A549 (cell line): ENCODE data around the gene GATAD2A. TPM values are rescaled to one million over a fixed set of nuclear protein-coding genes. Genes with fewer than 3 reads are reported as not detected.
"Not testable (repeated sequence)": the region's sequence is repeated elsewhere in the genome, so short reads cannot be mapped to it uniquely, and the experiment has no call there.

Experiments
- ATAC-seq, 2 experiments: fragments of 200-7000 bp in 1 of 2; fragments of >200 bp in 1 of 2; cut with Nextera tagmentation in 1 of 2; cut with Tn5 transposase in 1 of 2; 3 replicates each; pipeline versions ENCODE4 v1.8.0 to v1.9.1; 2018 to 2020; ENCODE audit warnings: mild to moderate bottlenecking in 1 of 2, moderate library complexity in 1 of 2
- CTCF ChIA-PET: fragments of 300-600 bp; sonication (Branson Sonifier 250); formaldehyde crosslinking; extraction: SDS; loops from one replicate; lab custom pipeline; 2021; ENCODE audit warnings: antibody characterized with exemption, inconsistent platforms; lab: Yijun Ruan, JAX
- POLR2A ChIA-PET: fragments of 350-600 bp; formaldehyde crosslinking; extraction: SDS; loops from one replicate; lab custom pipeline; 2021; ENCODE audit warnings: antibody characterized with exemption, inconsistent platforms; lab: Yijun Ruan, JAX
- DNase-seq, 2 experiments: peaks; one replicate each; pipeline versions ENCODE4 v3.0.0 to v3.0.0-alpha.2; 2011 to 2016; ENCODE audit warnings: low read depth in 1 of 2, low spot score in 1 of 2
- FAIRE-seq: peaks from 2 replicates; lab custom pipeline; 2011; peaks lifted over from hg19 to GRCh38; lab: Jason Lieb, UNC
- H3K27ac ChIP-seq, 2 experiments: fragments of >200 bp; sonication (Bioruptor Twin); formaldehyde crosslinking; 3 replicates each; pipeline ENCODE4 v1.5.1; 2016 to 2017
- H3K4me1 ChIP-seq: fragments of >200 bp; sonication (Bioruptor Twin); formaldehyde crosslinking; 3 replicates; pipeline ENCODE4 v1.6.1; 2016
- H3K4me2 ChIP-seq: fragments of >200 bp; sonication (Bioruptor Twin); formaldehyde crosslinking; 3 replicates; pipeline ENCODE4 v1.6.1; 2016
- H3K4me3 ChIP-seq: fragments of >200 bp; sonication (Bioruptor Twin); formaldehyde crosslinking; 3 replicates; pipeline ENCODE4 v1.5.1; 2016
- H3K9me3 ChIP-seq: fragments of >200 bp; sonication (Bioruptor Twin); formaldehyde crosslinking; 3 replicates; pipeline ENCODE4 v1.6.1; 2016
- CBX2 ChIP-seq: fragments of 200-600 bp; sonication (generic); IDR thresholded peaks from 2 replicates; pipeline ENCODE4 v1.6.1; 2016; ENCODE audit warnings: low read depth, mild to moderate bottlenecking, borderline replicate concordance
- CBX8 ChIP-seq: fragments of 200-600 bp; sonication (generic); IDR thresholded peaks from 2 replicates; pipeline ENCODE4 v1.6.1; 2016
- EHF ChIP-seq: fragments of 250-450 bp; sonication (Bioruptor Pico); IDR thresholded peaks from 2 replicates; pipeline ENCODE4 v1.5.0; 2020; ENCODE audit warnings: mild to moderate bottlenecking
- EHMT2 ChIP-seq: fragments of 200-600 bp; sonication (generic); IDR thresholded peaks from 2 replicates; pipeline ENCODE4 v1.6.1; 2016; ENCODE audit warnings: antibody characterized with exemption, low read depth, mild to moderate bottlenecking, moderate library complexity
- EP300 ChIP-seq, 2 experiments: fragments of >200 bp; sonication (Bioruptor Twin); formaldehyde crosslinking; IDR thresholded peaks; 2 replicates in 1 of 2; 3 replicates in 1 of 2; pipeline ENCODE4 v1.6.1; 2016 to 2017
- ESRRA ChIP-seq: fragments of 150-350 bp; IDR thresholded peaks from 2 replicates; pipeline ENCODE4 v1.6.1; 2014; ENCODE audit warnings: mild to moderate bottlenecking, low read length, borderline replicate concordance
- FOXS1 ChIP-seq: fragments of 250-450 bp; sonication (Bioruptor Pico); IDR thresholded peaks from 2 replicates; pipeline ENCODE4 v1.5.0; 2020; ENCODE audit warnings: mild to moderate bottlenecking, moderate library complexity
- GATA3 ChIP-seq: IDR thresholded peaks from 2 replicates; pipeline ENCODE4 v1.6.1; 2012; ENCODE audit warnings: borderline replicate concordance
- HOXB5 ChIP-seq: fragments of 250-450 bp; sonication (Bioruptor Pico); IDR thresholded peaks from 2 replicates; pipeline ENCODE4 v1.5.0; 2020; ENCODE audit warnings: mild to moderate bottlenecking, moderate library complexity
- MAZ ChIP-seq: fragments of 150-350 bp; IDR thresholded peaks from 2 replicates; pipeline ENCODE4 v1.6.1; 2014; ENCODE audit warnings: antibody characterized with exemption, low read depth, low read length, borderline replicate concordance
- MYC ChIP-seq: IDR thresholded peaks from 2 replicates; pipeline ENCODE4 v1.6.1; 2012; ENCODE audit warnings: mild to moderate bottlenecking, inconsistent platforms, low read length, improper control_type of control experiment, borderline replicate concordance
- RARB ChIP-seq: fragments of 250-450 bp; sonication (Bioruptor Pico); IDR thresholded peaks from 2 replicates; pipeline ENCODE4 v1.8.0; 2021; ENCODE audit warnings: mild to moderate bottlenecking, moderate library complexity
- RNF2 ChIP-seq: fragments of 200-600 bp; sonication (generic); IDR thresholded peaks from 2 replicates; pipeline ENCODE4 v1.6.1; 2016; ENCODE audit warnings: low read depth, mild to moderate bottlenecking, antibody characterized with exemption, moderate library complexity, borderline replicate concordance
- SMC3 ChIP-seq: fragments of >200 bp; sonication (Bioruptor Twin); formaldehyde crosslinking; IDR thresholded peaks from 3 replicates; pipeline ENCODE4 v1.6.1; 2018; ENCODE audit warnings: inconsistent platforms
- TP53 ChIP-seq: fragments of 250-450 bp; sonication (Bioruptor Pico); IDR thresholded peaks from 2 replicates; pipeline ENCODE4 v1.5.0; 2021; ENCODE audit warnings: mild to moderate bottlenecking, moderate library complexity
- ZC3H11A ChIP-seq: fragments of 450-650 bp; IDR thresholded peaks from 2 replicates; pipeline ENCODE4 v1.6.1; 2014; ENCODE audit warnings: antibody characterized with exemption, mild to moderate bottlenecking
- ZNF302 ChIP-seq: fragments of 250-450 bp; sonication (Bioruptor Pico); IDR thresholded peaks from 2 replicates; pipeline ENCODE4 v1.9.0; 2021; ENCODE audit warnings: inconsistent platforms, mild to moderate bottlenecking, moderate library complexity
- ZSCAN20 ChIP-seq: fragments of 250-450 bp; sonication (Bioruptor Pico); IDR thresholded peaks from 2 replicates; pipeline ENCODE4 v1.8.0; 2022; ENCODE audit warnings: mild to moderate bottlenecking, moderate library complexity
- WGBS: methylation state at CpG from one replicate; pipeline ENCODE4 v1.1.6; 2017; ENCODE audit errors: missing lambda C conversion rate; 5-methylcytosine and 5-hydroxymethylcytosine counted together
- polyA plus RNA-seq, 4 experiments: library from polyadenylated mRNA; depleted of rRNA in 3 of 4; stranded (reverse); fragments of >200 nt; fragmentation: RNase III in 1 of 4; extraction: RNeasy Plus Mini Kit Qiagen cat#74134 plus additional on column Dnase treatment in 1 of 4; gene quantifications; 2 replicates in 3 of 4; 3 replicates in 1 of 4; pipeline ENCODE4 v1.2.3, GENCODE V29; 2011 to 2017
- TF ChIP-seq, protein P1 (sequence below): IDR thresholded peaks from 2 replicates; pipeline ENCODE4 v1.6.1; 2012
- TF ChIP-seq, protein P2 (sequence below): IDR thresholded peaks from 2 replicates; pipeline ENCODE4 v1.6.1; 2012
- TF ChIP-seq, protein P3 (sequence below): fragments of 150-350 bp; IDR thresholded peaks from 2 replicates; pipeline ENCODE4 v1.6.1; 2014; ENCODE audit warnings: low read depth, mild to moderate bottlenecking, low read length

The GATAD2A gene
- polyA plus RNA-seq, 2 of the 4 experiments (the other 2 are of a cell fraction): 25.2 to 28.9 TPM

DNA sequence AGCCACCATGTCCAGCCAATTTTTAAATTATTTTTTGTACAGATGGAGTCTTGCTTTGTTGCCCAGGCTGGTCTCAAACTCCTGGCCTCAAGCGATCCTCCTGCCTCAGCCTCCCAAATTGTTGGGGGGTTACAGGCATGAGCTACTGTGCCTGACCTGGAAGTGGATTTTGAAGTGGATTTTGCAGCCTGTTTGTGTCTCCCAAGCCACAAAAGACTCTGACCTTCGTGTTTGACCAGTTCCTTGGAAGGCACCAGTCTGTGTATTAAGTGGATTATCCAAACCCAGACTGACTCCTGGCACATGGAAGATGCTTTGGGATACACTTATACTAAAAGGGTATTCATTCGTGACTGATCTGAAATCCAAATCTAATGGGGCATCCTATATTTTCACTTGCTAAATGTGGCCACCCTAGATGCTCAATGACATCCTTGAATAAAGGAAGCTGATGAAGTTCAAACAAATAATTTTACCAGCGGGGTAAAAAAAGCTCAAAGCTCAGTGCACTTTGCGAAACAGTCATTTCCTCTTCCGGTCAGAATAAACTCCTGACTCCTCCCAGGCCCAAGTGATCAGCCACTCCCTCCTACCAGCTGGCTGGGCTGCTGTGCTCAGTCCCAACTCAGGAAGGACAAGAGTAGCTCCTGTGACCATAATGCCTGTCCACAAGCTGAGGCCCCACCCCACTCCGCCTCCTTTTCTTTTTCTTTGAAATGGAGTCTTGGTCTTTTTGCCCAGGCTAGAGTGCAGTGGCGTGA is 32.6 kb upstream of the GATAD2A start (continued):
- no peak for TF ChIP-seq ZNF302 (CRISPR knock-in tag)
- TF ChIP-seq, protein P1, sequence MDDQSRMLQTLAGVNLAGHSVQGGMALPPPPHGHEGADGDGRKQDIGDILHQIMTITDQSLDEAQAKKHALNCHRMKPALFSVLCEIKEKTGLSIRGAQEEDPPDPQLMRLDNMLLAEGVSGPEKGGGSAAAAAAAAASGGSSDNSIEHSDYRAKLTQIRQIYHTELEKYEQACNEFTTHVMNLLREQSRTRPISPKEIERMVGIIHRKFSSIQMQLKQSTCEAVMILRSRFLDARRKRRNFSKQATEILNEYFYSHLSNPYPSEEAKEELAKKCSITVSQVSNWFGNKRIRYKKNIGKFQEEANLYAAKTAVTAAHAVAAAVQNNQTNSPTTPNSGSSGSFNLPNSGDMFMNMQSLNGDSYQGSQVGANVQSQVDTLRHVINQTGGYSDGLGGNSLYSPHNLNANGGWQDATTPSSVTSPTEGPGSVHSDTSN: no peak
- TF ChIP-seq, all 56 proteins: peak for 0

DNA sequence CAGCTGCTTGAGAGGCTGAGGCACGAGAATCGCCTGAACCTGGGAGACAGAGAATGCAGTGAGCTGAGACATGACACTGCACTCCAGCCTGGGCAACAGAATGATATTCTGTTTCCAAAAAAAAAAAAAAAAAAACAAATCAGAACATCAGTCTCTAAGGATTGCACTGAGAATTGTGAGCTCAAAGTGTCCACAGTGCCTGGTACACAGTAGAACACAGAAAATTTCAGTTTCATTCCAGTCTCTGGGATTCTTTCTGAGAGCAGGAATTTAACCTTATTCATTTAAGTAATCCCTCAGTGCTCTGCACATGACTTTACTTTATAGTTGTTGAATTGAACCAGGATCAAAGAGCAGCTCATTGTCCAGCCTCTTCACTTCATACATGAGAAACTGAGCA is 25.9 kb upstream of the GATAD2A start:
- TF ChIP-seq CBX8: no peak
- TF ChIP-seq TP53: no peak
- no peak for TF ChIP-seq ZSCAN20 (CRISPR knock-in tag)
- TF ChIP-seq, protein P2, sequence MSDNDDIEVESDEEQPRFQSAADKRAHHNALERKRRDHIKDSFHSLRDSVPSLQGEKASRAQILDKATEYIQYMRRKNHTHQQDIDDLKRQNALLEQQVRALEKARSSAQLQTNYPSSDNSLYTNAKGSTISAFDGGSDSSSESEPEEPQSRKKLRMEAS: no peak
- no peak for DNase-seq
- POLR2A ChIA-PET: no interaction called here
- Histone ChIP-seq H3K4me1 (peaks cover 7% of the 10 kb centered on the region; the same call in 2 of the 3 replicates), H3K27ac (no peak overlapping the region), H3K4me3 (no peak overlapping the region), H3K4me2 (no peak overlapping the region), H3K9me3 (no peaks in the 10 kb centered on the region)
- 87% methylated on average over 2 of the region's 2 CpGs for WGBS
- no peak for FAIRE-seq
- CTCF ChIA-PET: interaction anchor here (0.6 to 3.1 kb wide), 2 partner anchors 12 to 103 kb away, joined by 3 to 13 read pairs; no protein-coding TSS in a partner anchor
- ATAC-seq: no peak

DNA sequence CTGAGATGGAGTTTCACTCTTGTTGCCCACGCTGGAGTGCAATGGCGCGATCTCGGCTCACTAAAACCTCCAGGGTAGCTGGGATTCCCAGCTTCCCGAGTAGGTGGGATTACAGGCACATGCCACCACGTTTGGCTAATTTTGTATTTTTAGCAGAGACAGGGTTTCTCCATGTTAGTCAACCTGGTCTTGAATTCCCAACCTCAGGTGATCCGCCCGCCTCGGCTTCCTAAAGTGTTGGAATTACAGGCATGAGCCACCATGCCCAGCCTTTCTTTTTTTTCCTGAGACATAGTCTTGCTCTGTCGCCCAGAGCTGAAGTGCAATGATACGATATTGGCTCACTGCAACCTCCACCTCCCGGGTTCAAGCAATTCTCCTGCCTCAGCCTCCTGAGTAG is 25.2 kb upstream of the GATAD2A start:
- POLR2A ChIA-PET, FAIRE-seq, H3K4me1 ChIP-seq, H3K9me3 ChIP-seq, H3K4me3 ChIP-seq, ATAC-seq, H3K27ac ChIP-seq, DNase-seq, H3K4me2 ChIP-seq: not testable (repeated sequence)
- 83% methylated on average over 12 of the region's 12 CpGs for WGBS
- CTCF ChIA-PET: interaction anchor here (3.1 kb wide), 1 partner anchor 13 kb away, joined by 13 read pairs; no protein-coding TSS in a partner anchor

DNA sequence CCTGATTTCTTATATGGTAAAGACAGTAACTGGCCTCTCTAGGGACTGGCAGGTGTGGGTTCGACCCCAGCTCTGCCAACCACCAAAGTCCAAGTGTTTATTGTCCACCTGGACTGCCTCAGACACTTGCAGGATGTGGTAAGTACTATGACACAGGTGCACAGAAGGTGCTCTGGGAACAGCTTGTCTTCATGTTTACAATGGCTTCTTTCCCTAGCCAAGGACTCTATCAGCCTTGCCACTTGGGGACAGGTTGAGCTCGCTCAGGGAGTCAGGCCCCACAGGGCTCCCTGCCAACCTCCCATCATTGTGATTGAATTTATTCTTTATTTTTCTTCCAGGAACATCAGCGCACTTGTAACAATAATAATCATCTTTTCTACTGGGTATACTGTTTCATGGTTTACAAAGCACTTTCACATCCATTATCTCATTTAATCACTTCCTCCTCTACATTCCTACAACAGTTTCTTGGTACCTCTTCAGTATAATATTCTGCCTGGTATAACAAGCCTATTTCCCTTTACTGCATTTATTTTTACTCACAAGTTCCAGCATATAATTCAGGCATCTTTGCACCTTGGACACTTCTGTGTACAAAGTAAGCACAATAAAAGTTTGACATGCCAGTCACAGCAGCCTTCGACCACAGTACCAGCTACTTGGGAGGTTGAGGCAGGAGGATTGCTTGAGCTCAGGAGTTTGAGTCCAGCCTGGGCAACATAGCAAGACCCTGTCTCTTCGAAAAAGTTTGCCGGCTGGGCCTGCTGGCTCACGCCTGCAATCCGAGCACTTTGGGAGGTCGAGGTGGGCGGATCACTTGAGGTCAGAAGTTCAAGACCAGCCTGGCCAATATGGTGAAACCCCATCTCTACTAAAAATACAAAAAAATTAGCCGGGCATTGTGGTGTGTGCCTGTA is 24.2 kb upstream of the GATAD2A start:
- no peak overlapping the region for H3K27ac ChIP-seq
- DNase-seq: no peak

DNA sequence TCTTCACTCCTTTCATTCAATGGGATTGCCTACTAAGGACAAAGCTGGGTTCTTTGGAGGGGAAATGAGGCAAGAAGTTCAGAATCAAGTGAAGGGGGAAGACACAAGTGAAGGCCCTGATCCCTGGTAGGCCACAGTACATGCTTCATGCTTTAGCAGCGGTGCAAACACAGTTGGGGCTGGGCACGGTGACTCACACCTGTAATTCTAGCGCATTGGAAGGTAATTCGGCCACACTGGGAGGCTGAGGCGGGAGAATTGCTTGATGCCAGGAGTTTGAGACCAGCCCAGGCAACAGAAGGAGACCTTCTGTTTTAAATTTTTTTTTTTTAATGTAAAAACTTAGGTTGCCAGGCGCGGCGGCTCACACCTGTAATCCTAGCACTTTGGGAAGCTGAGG is 23.4 kb upstream of the GATAD2A start:
- no peak overlapping the region for H3K4me3 ChIP-seq
- 94% methylated on average over 8 of the region's 8 CpGs for WGBS
- no peak overlapping the region for H3K27ac ChIP-seq
- H3K4me1 ChIP-seq: peaks cover 15% of the 10 kb centered on the region; the same call in 2 of the 3 replicates
- H3K9me3 ChIP-seq: no peaks in the 10 kb centered on the region
- DNase-seq (no peak), FAIRE-seq (no peak), ATAC-seq (no peak)
- no peak overlapping the region for H3K4me2 ChIP-seq
- ChIA-PET POLR2A (no interaction called here), CTCF (no interaction called here)
- TF ChIP-seq HOXB5 (CRISPR knock-in tag) (no peak), CBX2 (no peak), EHMT2 (no peak), GATA3 (no peak), MAZ (no peak), RNF2 (no peak), EHF (CRISPR knock-in tag) (no peak), EP300 (IDR thresholded peaks at IDR 0.05) (no peak), RARB (CRISPR knock-in tag) (no peak), ESRRA (no peak), FOXS1 (CRISPR knock-in tag) (no peak), SMC3 (no peak), MYC (no peak), ZC3H11A (no peak)
- TF ChIP-seq, protein P1: no peak

More for the DNA sequence above, 24.2 kb upstream of the GATAD2A start:
- POLR2A ChIA-PET: no interaction called here
- no peak for ATAC-seq
- Histone ChIP-seq H3K4me3 (no peak overlapping the region), H3K4me1 (peaks cover 9% of the 10 kb centered on the region; the same call in 2 of the 3 replicates), H3K9me3 (no peaks in the 10 kb centered on the region), H3K4me2 (no peak overlapping the region)
- WGBS: 75% methylated on average over 9 of the region's 11 CpGs
- CTCF ChIA-PET: interaction anchor here (0.6 to 0.9 kb wide), 2 partner anchors 14 to 74 kb away, joined by 3 read pairs; no protein-coding TSS in a partner anchor
- FAIRE-seq: no peak
- TF ChIP-seq HOXB5 (CRISPR knock-in tag): no peak
- TF ChIP-seq, protein P3, sequence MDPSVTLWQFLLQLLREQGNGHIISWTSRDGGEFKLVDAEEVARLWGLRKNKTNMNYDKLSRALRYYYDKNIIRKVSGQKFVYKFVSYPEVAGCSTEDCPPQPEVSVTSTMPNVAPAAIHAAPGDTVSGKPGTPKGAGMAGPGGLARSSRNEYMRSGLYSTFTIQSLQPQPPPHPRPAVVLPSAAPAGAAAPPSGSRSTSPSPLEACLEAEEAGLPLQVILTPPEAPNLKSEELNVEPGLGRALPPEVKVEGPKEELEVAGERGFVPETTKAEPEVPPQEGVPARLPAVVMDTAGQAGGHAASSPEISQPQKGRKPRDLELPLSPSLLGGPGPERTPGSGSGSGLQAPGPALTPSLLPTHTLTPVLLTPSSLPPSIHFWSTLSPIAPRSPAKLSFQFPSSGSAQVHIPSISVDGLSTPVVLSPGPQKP: no peak
- TF ChIP-seq CBX2: no peak
